ENCODE data around the gene B4GAT1.

Gene B4GAT1

DNA sequence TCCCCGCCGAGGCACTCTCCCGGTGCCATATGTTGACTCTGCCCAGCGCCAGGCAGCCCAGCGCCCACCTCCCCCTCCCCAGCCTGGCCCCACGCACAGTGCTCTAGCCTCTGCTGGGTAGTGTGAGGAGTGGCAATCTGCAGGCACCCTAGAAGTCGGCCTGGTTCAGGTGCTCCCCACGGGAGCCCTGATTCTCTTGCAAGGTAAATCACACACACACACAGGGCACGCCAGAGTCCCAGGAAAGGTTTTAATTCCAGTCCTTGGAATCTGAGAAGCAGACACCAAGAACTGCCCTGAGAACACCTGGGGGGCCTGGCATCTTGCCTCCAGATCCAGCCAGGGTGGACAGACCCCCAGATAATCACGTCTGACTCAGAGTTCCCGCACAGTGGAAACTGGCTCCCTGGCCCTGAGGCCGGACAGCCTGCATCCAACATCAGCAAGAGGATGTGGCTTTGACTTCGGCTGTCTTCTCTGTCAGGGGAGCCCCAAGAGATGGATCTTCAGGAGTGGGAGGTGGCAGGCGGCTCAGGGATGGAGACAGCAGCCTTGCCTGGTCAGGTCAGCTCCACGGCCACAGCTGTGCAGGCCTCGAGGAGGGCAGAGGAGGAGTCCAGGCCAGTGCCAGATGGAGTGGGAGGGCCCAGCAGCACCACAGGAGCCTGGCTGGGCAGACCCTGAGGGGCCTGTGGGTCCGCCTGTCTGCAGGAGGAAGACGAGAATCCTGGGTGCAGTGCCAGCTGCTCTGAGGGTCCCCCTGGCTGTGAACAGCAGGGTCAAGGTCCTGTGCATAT is 10.1 kb downstream of the B4GAT1 start:
- Mint-ChIP-seq H3K36me3 (ENCODE audit: insufficient read depth) (peaks cover 42% of the 10 kb centered on the region), H3K27ac (peak overlapping the region; percentile 56 to 95), H3K4me1 (ENCODE audit: low read depth in 2 of 2) (peaks cover 21 to 32% of the 10 kb centered on the region in 2 donors), H3K4me3 (peak overlapping the region; percentile 62 to 89), H3K27me3 (no peaks in the 10 kb centered on the region), H3K9me3 (no peaks in the 10 kb centered on the region)
- ATAC-seq (replicated peaks) (no peak), DNase-seq (no peak)

DNA sequence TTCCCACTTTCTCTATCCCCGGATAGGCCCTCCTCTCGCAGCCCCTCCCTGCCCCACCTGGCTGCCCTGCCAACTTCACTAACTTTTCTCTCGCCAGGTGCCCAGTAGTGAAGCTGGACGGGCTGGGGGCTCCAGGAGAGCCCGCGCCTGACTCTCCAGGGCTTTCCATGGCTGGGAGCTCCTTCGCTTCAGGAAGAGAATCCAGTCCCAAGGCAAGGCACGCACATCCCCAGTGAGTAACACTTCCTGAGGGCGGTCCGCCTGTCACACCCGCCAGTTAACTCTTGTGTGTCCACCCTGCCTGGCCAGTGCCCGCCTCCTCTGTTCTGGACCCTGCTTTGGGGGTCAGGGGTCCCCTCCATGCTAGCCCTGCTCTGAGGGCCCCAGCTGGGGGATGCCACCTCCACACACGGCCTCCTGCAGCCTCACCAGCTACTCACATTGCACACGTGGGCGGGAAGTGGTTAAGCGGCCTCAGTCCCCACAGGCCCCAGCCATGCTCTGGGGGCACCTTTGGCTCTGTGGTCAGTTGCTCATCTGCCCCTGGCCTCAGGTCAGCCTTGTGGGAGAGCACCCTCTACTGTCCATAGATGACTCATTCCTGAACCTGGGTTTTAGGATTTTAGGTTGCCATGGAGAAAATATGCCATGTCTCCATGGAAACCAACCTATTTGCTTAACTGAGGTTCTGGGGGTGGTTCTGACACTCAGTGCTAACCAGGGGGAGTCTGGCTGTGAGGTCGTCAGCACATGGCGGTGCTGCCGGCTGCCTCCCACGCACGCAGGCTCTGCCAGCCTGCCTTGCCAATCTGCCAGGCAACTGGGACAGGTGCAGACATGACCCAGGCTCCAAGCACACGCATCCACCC is 11.0 kb downstream of the B4GAT1 start, which contains the start of gene RIN1:
Gene RIN1, minus strand, starts transcription at position 201 of the 869 bp plus-strand sequence. Its CDS starts 32 bp downstream, at position 169.
- ATAC-seq (replicated peaks) (peak; percentile 84), DNase-seq (peak; percentile 36 to 55 (median 50))
- Mint-ChIP-seq H3K27ac (peak within 1 kb of the TSS; percentile 56 to 95), H3K9me3 (no peaks in the 10 kb centered on the region), H3K27me3 (no peaks in the 10 kb centered on the region), H3K36me3 (ENCODE audit: insufficient read depth) (peaks cover 40% of the 10 kb centered on the region), H3K4me1 (ENCODE audit: low read depth in 2 of 2) (peaks cover 21 to 28% of the 10 kb centered on the region in 2 donors), H3K4me3 (peak within 1 kb of the TSS; percentile 62 to 89)

DNA sequence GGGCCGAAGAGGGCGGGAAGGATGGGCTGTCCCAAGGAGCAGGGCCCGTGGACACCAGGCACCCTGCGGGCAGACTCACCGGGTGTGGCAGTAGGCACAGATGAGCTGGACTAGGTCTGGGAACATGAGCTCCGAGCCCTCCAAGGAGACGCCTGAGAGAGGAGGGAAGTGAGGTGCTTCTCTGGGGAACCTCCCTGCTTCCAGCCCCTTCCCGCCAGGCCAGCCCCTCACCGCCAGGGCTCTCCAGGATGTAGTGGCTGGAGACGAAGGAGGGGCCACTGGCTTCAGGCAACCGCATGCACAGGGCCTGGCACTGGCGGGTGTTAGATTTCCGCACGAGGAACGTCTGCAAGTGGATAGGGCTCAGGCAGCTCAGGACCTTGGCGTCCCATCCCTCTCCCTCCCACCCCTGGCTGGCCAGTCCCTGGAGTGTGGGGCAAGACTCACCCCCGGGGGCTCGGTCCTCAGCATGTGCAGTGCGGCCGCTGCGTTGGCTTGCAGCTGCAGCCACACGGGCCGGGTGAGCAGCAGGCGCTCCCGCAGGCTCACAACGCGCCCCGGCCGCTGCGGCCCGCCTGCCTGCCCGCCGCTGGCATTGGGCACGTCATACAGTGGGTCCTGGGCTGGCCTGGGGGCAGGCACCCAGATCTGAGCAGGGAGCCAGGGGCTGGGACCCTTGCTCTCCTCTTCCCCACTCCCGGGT is 11.7 kb downstream of the B4GAT1 start:
- H3K36me3 Mint-ChIP-seq (ENCODE audit: insufficient read depth): peaks cover 32% of the 10 kb centered on the region
- H3K9me3 Mint-ChIP-seq: no peaks in the 10 kb centered on the region
- ATAC-seq (replicated peaks) (no peak), DNase-seq (no peak)
- peak overlapping the region in 1 of 2 donors; percentile 95 for H3K27ac Mint-ChIP-seq
- H3K27me3 Mint-ChIP-seq: no peaks in the 10 kb centered on the region
- peaks cover 21 to 26% of the 10 kb centered on the region in 2 donors for H3K4me1 Mint-ChIP-seq (ENCODE audit: low read depth in 2 of 2)
- peak overlapping the region; percentile 62 to 89 for H3K4me3 Mint-ChIP-seq

DNA sequence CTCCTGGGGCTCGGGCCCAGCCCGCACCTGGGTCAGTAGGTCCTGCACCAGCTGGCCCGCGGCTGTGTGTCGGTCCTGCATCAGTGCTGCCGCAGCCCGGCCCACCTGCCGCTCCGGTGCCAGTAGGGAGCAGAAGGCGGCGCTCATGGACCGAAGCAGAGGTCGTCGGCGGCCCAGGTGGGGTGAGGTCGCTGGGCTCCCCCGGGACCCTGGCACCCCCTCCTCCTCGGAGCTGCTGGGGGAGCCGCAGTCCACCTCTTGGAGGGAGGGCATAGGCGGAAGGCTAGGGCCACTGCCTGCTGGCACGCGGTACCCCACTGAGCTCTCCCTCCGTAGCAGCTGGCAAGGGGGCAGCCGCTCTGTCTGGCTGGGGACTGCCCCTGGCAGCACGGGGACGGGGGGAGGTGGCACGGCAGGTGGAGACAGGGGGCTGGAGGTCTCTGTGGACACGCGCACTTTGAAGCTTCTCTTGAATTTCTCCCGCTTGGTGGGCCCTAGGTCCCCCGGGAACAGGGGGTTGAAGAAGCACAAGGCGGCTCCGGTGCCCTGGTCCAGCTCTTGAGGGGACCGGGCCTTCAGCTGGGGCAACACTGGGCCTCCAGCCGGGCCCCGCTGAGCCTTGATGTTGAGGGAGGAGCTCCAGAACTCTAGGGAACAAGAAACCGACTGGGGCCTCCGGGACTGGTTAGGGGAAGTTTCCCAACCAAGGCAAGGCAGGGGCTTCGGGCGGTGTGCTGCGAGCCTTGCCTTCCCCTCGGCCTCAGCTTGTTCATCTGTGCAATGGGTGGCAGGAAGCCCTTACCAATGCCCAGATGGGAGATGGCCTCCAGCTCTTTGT is 12.6 kb downstream of the B4GAT1 start:
- Mint-ChIP-seq H3K4me1 (ENCODE audit: low read depth in 2 of 2) (peaks cover 21 to 29% of the 10 kb centered on the region in 2 donors), H3K27ac (peak overlapping the region in 1 of 2 donors; percentile 88), H3K36me3 (ENCODE audit: insufficient read depth) (peaks cover 26% of the 10 kb centered on the region), H3K9me3 (no peaks in the 10 kb centered on the region), H3K4me3 (peak overlapping the region; percentile 22 to 63), H3K27me3 (no peaks in the 10 kb centered on the region)
- DNase-seq (no peak), ATAC-seq (replicated peaks) (no peak)

DNA sequence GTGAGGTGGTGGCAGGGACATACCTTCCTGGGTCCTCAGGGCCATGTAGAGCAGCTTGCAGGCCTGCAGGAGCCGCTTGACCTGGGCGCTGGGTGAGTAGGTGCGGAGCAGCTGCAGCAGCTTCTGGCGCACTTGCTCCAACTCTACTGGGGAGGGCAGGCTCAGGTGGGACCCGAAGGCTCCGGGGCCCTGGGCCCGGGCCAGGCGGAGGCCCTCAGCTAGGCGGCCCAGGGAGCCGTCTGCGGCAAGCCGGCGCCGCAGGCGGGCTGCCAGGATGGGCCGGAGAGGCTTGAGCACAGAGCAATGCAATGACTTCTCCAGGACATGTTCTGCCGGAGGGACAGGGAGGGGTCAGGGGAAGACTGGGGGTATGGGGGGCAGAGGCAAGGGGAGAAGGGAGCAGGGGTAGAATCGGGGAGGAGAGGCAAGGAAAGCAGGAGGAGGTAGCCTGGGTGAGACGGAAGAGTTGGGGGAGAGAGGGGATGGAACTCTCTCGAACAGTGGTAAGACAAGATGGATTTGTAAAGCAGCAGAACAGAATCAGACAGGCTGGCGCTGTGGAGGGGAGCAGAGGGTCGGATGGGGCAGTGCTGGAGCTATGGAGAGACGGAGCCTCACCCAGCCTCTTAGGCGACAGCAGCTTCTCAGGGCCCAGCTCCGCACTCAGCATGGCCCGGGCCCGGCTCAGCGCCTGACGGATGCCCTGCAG is 13.4 kb downstream of the B4GAT1 start:
- DNase-seq (no peak), ATAC-seq (replicated peaks) (no peak)
- H3K4me1 Mint-ChIP-seq (ENCODE audit: low read depth in 2 of 2): peaks cover 21 to 29% of the 10 kb centered on the region in 2 donors
- H3K9me3 Mint-ChIP-seq: no peaks in the 10 kb centered on the region
- H3K27ac Mint-ChIP-seq: no peak overlapping the region
- H3K36me3 Mint-ChIP-seq (ENCODE audit: insufficient read depth): peaks cover 23% of the 10 kb centered on the region
- H3K27me3 Mint-ChIP-seq: no peaks in the 10 kb centered on the region
- no peak overlapping the region for H3K4me3 Mint-ChIP-seq

DNA sequence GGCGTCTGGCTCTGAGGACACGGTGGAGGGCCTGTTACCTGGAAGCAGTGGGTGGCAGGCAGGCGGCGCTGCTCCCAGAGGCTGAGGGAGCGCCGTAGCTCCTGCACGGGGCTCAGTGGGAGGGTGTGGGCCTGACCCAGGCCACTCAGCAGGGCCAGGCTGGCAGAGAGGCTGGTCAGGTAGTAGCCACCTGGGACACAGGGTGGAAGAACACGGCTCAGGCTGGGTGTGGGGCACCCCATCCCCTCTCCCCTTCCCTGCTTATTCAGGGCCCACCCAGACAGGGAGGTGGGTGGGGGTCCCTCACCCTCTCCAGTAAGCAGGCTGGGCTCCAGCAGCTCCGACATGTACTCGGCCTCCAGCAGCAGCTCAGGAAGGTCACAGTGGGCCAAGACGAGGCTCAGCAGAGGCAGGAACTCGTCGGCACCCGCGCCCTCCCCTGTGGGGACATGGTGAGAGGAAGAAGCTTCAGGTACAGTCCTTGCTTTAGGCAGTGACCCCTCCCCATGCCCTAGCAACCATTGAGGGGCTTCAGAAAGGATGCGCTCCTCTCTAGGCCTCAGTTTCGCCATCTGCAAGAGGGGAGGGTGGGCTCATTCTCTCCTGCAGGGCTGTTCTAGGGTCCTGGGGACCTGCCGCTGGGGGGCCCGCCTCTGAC is 14.1 kb downstream of the B4GAT1 start:
- Mint-ChIP-seq H3K36me3 (ENCODE audit: insufficient read depth) (peaks cover 17% of the 10 kb centered on the region), H3K4me3 (no peak overlapping the region), H3K27me3 (no peaks in the 10 kb centered on the region), H3K27ac (peak overlapping the region in 1 of 2 donors; percentile 80), H3K9me3 (no peaks in the 10 kb centered on the region), H3K4me1 (ENCODE audit: low read depth in 2 of 2) (peaks cover 25 to 31% of the 10 kb centered on the region in 2 donors)
- no peak for ATAC-seq (replicated peaks)
- DNase-seq: no peak

DNA sequence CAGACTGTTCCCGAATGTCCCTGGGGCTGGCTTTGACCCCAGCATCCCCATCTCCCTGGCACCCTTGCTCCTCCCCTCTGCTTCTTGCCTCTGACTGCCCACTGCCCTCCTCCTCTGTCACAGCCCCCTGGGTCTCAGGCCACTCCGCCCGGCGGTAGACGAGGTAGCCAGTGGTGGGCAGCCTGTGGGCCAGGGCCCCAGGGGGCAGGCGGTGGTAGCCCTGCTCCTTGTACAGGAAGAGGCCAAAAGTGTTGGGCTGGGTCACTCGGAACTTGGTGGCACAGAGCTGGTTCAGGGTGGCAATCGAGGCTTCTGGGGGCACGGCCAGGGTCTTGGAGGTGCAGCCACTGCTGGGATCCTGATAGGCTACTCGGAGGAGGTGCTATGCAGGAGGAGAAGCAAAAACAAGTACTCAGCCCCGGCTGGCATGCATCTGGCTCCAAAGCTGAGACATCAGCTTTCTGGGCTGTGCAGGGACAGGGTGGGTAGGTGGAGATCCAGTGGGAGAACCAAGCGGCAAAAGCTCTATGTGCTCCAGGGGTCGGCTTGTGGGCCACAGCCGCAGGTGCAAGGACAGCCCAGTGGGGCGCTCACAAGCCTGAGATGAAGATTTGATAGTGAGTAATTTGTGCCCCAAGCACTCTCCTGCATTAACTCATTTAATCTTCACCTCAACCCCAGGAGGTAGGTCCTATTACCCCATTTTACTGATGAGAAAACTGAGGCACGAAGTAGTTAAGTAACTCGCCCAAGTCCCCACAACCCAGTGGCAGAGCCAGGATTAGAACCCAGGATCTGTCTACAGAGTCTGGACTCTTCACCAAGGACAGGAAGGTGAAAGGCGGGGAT is 14.8 kb downstream of the B4GAT1 start:
- Mint-ChIP-seq H3K27ac (peak overlapping the region in 1 of 2 donors; percentile 80), H3K4me1 (ENCODE audit: low read depth in 2 of 2) (peaks cover 32 to 37% of the 10 kb centered on the region in 2 donors), H3K4me3 (no peak overlapping the region), H3K27me3 (no peaks in the 10 kb centered on the region), H3K9me3 (no peaks in the 10 kb centered on the region), H3K36me3 (ENCODE audit: insufficient read depth) (peaks cover 15% of the 10 kb centered on the region)
- no peak for ATAC-seq (replicated peaks)
- DNase-seq: no peak

DNA sequence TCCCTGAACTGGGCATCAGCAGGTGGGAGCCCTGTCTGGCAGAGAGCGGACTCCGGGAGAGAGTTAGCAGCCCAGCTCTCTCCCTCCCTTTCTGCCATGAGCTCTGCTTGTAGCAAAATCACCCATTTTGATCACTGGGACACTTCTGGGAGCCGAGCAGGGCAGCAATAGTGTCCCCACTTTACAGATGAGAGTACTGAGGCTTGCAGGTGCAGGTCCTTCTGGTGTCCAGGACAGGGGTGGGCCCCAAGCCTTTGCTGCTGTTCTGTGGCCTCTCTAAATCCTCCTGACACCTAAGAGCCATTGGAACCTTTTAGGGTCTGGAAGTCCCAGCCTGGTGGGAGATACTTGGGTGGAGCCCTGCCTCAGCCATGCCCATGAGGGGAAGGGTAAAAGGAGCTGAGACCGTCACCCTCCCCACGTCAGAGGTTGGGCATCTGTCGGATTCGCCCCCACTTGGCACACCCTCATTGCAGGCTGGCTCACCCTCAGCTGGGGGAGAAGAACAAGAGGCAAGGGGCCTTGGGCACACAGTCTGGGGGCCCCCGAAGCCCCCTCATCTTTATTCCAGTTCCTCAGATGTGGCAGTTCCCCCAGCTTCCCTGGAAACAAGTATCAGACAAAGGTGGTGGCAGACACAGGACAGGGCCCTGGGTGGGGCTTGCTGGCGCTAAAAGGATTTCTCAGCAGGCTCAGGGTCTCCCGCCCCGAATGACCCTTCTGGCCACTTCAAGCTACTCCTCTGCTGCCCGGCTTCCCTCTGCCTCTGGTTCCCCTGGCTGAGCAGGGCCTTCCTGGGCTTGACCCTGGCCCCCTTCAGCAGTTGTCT is 15.7 kb downstream of the B4GAT1 start:
- Mint-ChIP-seq H3K27ac (no peak overlapping the region), H3K9me3 (no peaks in the 10 kb centered on the region), H3K27me3 (no peaks in the 10 kb centered on the region), H3K4me3 (no peak overlapping the region), H3K36me3 (ENCODE audit: insufficient read depth) (peaks cover 11% of the 10 kb centered on the region), H3K4me1 (ENCODE audit: low read depth in 2 of 2) (peaks cover 29 to 34% of the 10 kb centered on the region in 2 donors)
- no peak for ATAC-seq (replicated peaks)
- DNase-seq: no peak

DNA sequence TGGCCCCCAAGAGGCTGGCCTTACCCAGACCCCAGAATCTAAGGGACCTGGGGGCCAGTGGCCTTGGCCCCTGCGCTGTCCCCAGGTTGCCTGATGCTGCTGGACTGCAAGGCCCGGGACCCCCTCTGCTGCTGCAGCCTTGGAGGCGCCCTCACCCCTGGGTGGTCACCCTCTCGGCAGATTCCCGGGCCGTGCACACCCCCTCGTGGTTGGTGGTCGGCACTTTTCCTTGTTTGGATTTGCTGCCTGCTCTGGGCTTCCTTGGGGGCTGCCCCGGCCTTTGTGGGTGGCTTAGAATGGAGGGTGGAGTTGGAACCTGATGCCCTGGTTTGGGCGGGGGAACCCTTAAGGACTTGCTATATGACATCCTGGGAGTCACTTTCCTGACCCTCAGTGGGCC is 16.5 kb downstream of the B4GAT1 start:
- DNase-seq: no peak

DNA sequence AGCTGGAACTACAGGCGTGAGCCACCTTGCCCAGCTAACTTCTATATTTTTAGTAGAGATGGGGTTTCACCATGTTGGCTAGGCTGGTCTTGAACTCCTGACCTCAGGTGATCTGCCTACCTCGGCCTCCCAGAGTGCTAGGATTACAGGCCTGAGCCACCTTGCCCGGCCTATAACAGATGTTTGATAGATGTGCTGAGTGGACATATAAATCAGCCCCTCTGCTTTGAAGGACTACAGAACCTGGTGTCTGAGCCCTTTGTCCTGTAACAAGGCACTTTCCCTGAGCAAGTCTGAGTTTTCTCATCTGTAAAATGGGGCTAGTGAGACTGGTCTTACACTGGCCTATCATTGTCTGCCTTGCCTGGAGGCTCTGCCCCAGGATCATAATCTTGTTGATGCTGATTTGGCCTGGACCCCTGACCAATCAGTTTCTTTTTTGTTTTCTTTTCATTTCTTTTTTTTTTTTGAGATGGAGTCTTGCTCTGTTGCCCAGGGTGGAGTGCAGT is 18.2 kb downstream of the B4GAT1 start:
- H3K4me1 Mint-ChIP-seq (ENCODE audit: low read depth in 2 of 2): peaks cover 26 to 27% of the 10 kb centered on the region in 2 donors
- no peaks in the 10 kb centered on the region for H3K27me3 Mint-ChIP-seq
- no peak for DNase-seq
- ATAC-seq (replicated peaks): no peak
- no peaks in the 10 kb centered on the region for H3K9me3 Mint-ChIP-seq
- peaks cover 4% of the 10 kb centered on the region for H3K36me3 Mint-ChIP-seq (ENCODE audit: insufficient read depth)
- peak overlapping the region in 1 of 2 donors; percentile 66 for H3K27ac Mint-ChIP-seq
- peak overlapping the region; percentile 15 to 32 for H3K4me3 Mint-ChIP-seq

More for the DNA sequence above, 16.5 kb downstream of the B4GAT1 start:
- peaks cover 4% of the 10 kb centered on the region for H3K36me3 Mint-ChIP-seq (ENCODE audit: insufficient read depth)
- no peaks in the 10 kb centered on the region for H3K27me3 Mint-ChIP-seq
- no peak for ATAC-seq (replicated peaks)
- no peaks in the 10 kb centered on the region for H3K9me3 Mint-ChIP-seq
- peaks cover 25 to 29% of the 10 kb centered on the region in 2 donors for H3K4me1 Mint-ChIP-seq (ENCODE audit: low read depth in 2 of 2)
- H3K27ac Mint-ChIP-seq: no peak overlapping the region
- no peak overlapping the region for H3K4me3 Mint-ChIP-seq

All from effector memory CD8-positive, alpha-beta T cell (primary cell).